Measurements from ENCODE around the gene CHORDC1.

GRCh38 chr11:90256404-90257157 is 33.7 kb upstream of the CHORDC1 start:
- TF ChIP-seq, protein P1, sequence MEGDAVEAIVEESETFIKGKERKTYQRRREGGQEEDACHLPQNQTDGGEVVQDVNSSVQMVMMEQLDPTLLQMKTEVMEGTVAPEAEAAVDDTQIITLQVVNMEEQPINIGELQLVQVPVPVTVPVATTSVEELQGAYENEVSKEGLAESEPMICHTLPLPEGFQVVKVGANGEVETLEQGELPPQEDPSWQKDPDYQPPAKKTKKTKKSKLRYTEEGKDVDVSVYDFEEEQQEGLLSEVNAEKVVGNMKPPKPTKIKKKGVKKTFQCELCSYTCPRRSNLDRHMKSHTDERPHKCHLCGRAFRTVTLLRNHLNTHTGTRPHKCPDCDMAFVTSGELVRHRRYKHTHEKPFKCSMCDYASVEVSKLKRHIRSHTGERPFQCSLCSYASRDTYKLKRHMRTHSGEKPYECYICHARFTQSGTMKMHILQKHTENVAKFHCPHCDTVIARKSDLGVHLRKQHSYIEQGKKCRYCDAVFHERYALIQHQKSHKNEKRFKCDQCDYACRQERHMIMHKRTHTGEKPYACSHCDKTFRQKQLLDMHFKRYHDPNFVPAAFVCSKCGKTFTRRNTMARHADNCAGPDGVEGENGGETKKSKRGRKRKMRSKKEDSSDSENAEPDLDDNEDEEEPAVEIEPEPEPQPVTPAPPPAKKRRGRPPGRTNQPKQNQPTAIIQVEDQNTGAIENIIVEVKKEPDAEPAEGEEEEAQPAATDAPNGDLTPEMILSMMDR (conservative IDR thresholded peaks at IDR 0.05; ENCODE audit: low read length) = no peak
- TF ChIP-seq EZH2phosphoT487 (IDR thresholded peaks at IDR 0.05; ENCODE audit: borderline replicate concordance) = no peak
